Karpas-422 (cell line): ENCODE data around the gene PPP2R2C. TPM values are rescaled to one million over a fixed set of nuclear protein-coding genes. Genes with fewer than 3 reads are reported as not detected.

ENCODE experiments used
- DNase-seq: peaks from one replicate; pipeline ENCODE4 v3.0.0-alpha.2; 2015
- H2AFZ ChIP-seq: fragments of 200-600 bp; sonication (generic); 2 replicates; pipeline ENCODE4 v1.6.1; 2014; ENCODE audit warnings: antibody characterized with exemption, low read length, mixed read lengths
- H3K27ac ChIP-seq: fragments of 200-600 bp; sonication (generic); 2 replicates; pipeline ENCODE4 v1.5.1; 2014; ENCODE audit warnings: mild to moderate bottlenecking, low read length, moderate library complexity
- H3K27me3 ChIP-seq: fragments of 200-600 bp; sonication (generic); 2 replicates; pipeline ENCODE4 v1.6.1; 2014; ENCODE audit warnings: low read length, mixed read lengths
- H3K36me3 ChIP-seq: fragments of 200-600 bp; sonication (generic); 2 replicates; pipeline ENCODE4 v1.6.1; 2014; ENCODE audit warnings: low read length, mixed read lengths; ENCODE audit not compliant: insufficient read depth
- H3K4me1 ChIP-seq: fragments of 200-600 bp; sonication (generic); 2 replicates; pipeline ENCODE4 v1.6.1; 2014; ENCODE audit warnings: mild to moderate bottlenecking, low read length, mixed read lengths
- H3K4me2 ChIP-seq: fragments of 200-600 bp; sonication (generic); 2 replicates; pipeline ENCODE4 v1.6.1; 2014; ENCODE audit warnings: low read length, low read depth, mild to moderate bottlenecking; ENCODE audit not compliant: poor library complexity, severe bottlenecking
- H3K4me3 ChIP-seq: fragments of 200-600 bp; sonication (generic); 2 replicates; pipeline ENCODE4 v1.5.1; 2014; ENCODE audit warnings: mild to moderate bottlenecking, antibody characterized with exemption, low read length, mixed read lengths
- H3K79me2 ChIP-seq: fragments of 200-600 bp; sonication (generic); 2 replicates; pipeline ENCODE4 v1.6.1; 2014; ENCODE audit warnings: mild to moderate bottlenecking, low read length, mixed read lengths
- H3K9ac ChIP-seq: fragments of 200-600 bp; sonication (generic); 2 replicates; pipeline ENCODE4 v1.6.0; 2014; ENCODE audit warnings: low read length
- H3K9me2 ChIP-seq: fragments of 200-600 bp; sonication (generic), shearing (Covaris generic); replicated peaks from 2 replicates; pipeline ENCODE4 v1.6.0; 2014; ENCODE audit warnings: mild to moderate bottlenecking, low read length, moderate library complexity; ENCODE audit not compliant: insufficient read depth
- H3K9me3 ChIP-seq: fragments of 300-700, 200-600 bp; sonication (generic); 2 replicates; pipeline ENCODE4 v1.6.1; 2014; ENCODE audit warnings: low read length, mixed read lengths
- H4K20me1 ChIP-seq: fragments of 200-600 bp; sonication (generic); 2 replicates; pipeline ENCODE4 v1.6.1; 2014; ENCODE audit warnings: mild to moderate bottlenecking, antibody characterized with exemption, low read length, low read depth; ENCODE audit not compliant: insufficient read depth
- total RNA-seq: library from RNA; depleted of rRNA; stranded (reverse); fragments of >200 nt; shearing (Covaris generic); gene quantifications from 2 replicates; pipeline ENCODE4 v1.2.3, GENCODE V29; 2014; ENCODE audit warnings: low replicate concordance

PPP2R2C gene
- total RNA-seq, 1 experiment from 2014 or later: not detected

GRCh38 chr4:6440506-6441201, 31.8 kb downstream of the PPP2R2C start:
- no peak overlapping the region for H3K27ac ChIP-seq
- no peaks in the 10 kb centered on the region for H3K27me3 ChIP-seq
- H3K79me2 ChIP-seq: no peaks in the 10 kb centered on the region
- no peak overlapping the region for H2AFZ ChIP-seq
- H3K4me3 ChIP-seq: no peak overlapping the region
- no peaks in the 10 kb centered on the region for H3K9me2 ChIP-seq
- no peak for DNase-seq
- H3K4me1 ChIP-seq: no peaks in the 10 kb centered on the region
- H3K9ac ChIP-seq: no peak overlapping the region
- H3K9me3 ChIP-seq: no peaks in the 10 kb centered on the region
- no peaks in the 10 kb centered on the region for H3K36me3 ChIP-seq
- no peaks in the 10 kb centered on the region for H4K20me1 ChIP-seq
- H3K4me2 ChIP-seq: no peak overlapping the region

GRCh38 chr4:6439120-6439762, 33.2 kb downstream of the PPP2R2C start:
- Histone ChIP-seq H3K36me3 (no peaks in the 10 kb centered on the region), H3K4me1 (no peaks in the 10 kb centered on the region), H3K4me2 (no peak overlapping the region), H3K27me3 (no peaks in the 10 kb centered on the region), H3K27ac (no peak overlapping the region), H3K79me2 (no peaks in the 10 kb centered on the region), H3K9me2 (no peaks in the 10 kb centered on the region), H3K9ac (no peak overlapping the region), H4K20me1 (no peaks in the 10 kb centered on the region), H3K4me3 (no peak overlapping the region), H3K9me3 (no peaks in the 10 kb centered on the region), H2AFZ (no peak overlapping the region)
- DNase-seq: no peak

GRCh38 chr4:6437826-6438238, 34.6 kb downstream of the PPP2R2C start:
- H3K79me2 ChIP-seq: no peaks in the 10 kb centered on the region
- H3K36me3 ChIP-seq: no peaks in the 10 kb centered on the region
- H3K9me3 ChIP-seq: no peaks in the 10 kb centered on the region
- H3K27ac ChIP-seq: no peak overlapping the region
- no peaks in the 10 kb centered on the region for H3K9me2 ChIP-seq
- no peak overlapping the region for H3K4me2 ChIP-seq
- H3K9ac ChIP-seq: no peak overlapping the region
- H3K4me3 ChIP-seq: no peak overlapping the region
- no peak overlapping the region for H2AFZ ChIP-seq
- DNase-seq: no peak
- no peaks in the 10 kb centered on the region for H3K4me1 ChIP-seq
- no peaks in the 10 kb centered on the region for H3K27me3 ChIP-seq
- no peaks in the 10 kb centered on the region for H4K20me1 ChIP-seq

- no peak for DNase-seq
- H3K4me1 ChIP-seq: no peaks in the 10 kb centered on the region
- H3K9me2 ChIP-seq: no peaks in the 10 kb centered on the region
- H3K36me3 ChIP-seq: no peaks in the 10 kb centered on the region
- H3K4me2 ChIP-seq: no peak overlapping the region
- H3K9ac ChIP-seq: no peak overlapping the region
- no peaks in the 10 kb centered on the region for H3K9me3 ChIP-seq
- H3K79me2 ChIP-seq: no peaks in the 10 kb centered on the region
- H4K20me1 ChIP-seq: no peaks in the 10 kb centered on the region
- H3K27ac ChIP-seq: no peak overlapping the region
- no peaks in the 10 kb centered on the region for H3K27me3 ChIP-seq
- no peak overlapping the region for H2AFZ ChIP-seq
- no peak overlapping the region for H3K4me3 ChIP-seq
Observed at GRCh38 chr4:6435010-6435409, 37.4 kb downstream of the PPP2R2C start.

GRCh38 chr4:6430927-6431326, 41.5 kb downstream of the PPP2R2C start:
- no peak overlapping the region for H2AFZ ChIP-seq
- H3K36me3 ChIP-seq: no peaks in the 10 kb centered on the region
- DNase-seq: no peak
- H3K9ac ChIP-seq: no peak overlapping the region
- H3K27ac ChIP-seq: no peak overlapping the region
- no peak overlapping the region for H3K4me2 ChIP-seq
- H3K27me3 ChIP-seq: no peaks in the 10 kb centered on the region
- no peak overlapping the region for H3K4me3 ChIP-seq
- no peaks in the 10 kb centered on the region for H3K9me2 ChIP-seq
- H3K79me2 ChIP-seq: no peaks in the 10 kb centered on the region
- no peaks in the 10 kb centered on the region for H3K9me3 ChIP-seq
- no peaks in the 10 kb centered on the region for H3K4me1 ChIP-seq
- H4K20me1 ChIP-seq: no peaks in the 10 kb centered on the region

GRCh38 chr4:6427439-6428090, 44.8 kb downstream of the PPP2R2C start:
- H3K9ac ChIP-seq: no peak overlapping the region
- no peaks in the 10 kb centered on the region for H3K9me3 ChIP-seq
- no peaks in the 10 kb centered on the region for H3K4me1 ChIP-seq
- no peaks in the 10 kb centered on the region for H4K20me1 ChIP-seq
- no peak overlapping the region for H2AFZ ChIP-seq
- no peak overlapping the region for H3K4me3 ChIP-seq
- no peaks in the 10 kb centered on the region for H3K27me3 ChIP-seq
- no peak overlapping the region for H3K27ac ChIP-seq
- H3K9me2 ChIP-seq: no peaks in the 10 kb centered on the region
- H3K4me2 ChIP-seq: no peak overlapping the region
- H3K79me2 ChIP-seq: no peaks in the 10 kb centered on the region
- no peak for DNase-seq
- H3K36me3 ChIP-seq: no peaks in the 10 kb centered on the region

GRCh38 chr4:6426571-6427438, 45.6 kb downstream of the PPP2R2C start:
- no peak overlapping the region for H2AFZ ChIP-seq
- H3K9me2 ChIP-seq: no peaks in the 10 kb centered on the region
- H4K20me1 ChIP-seq: no peaks in the 10 kb centered on the region
- H3K27ac ChIP-seq: no peak overlapping the region
- no peaks in the 10 kb centered on the region for H3K4me1 ChIP-seq
- no peak overlapping the region for H3K9ac ChIP-seq
- H3K79me2 ChIP-seq: no peaks in the 10 kb centered on the region
- no peak for DNase-seq
- H3K36me3 ChIP-seq: no peaks in the 10 kb centered on the region
- no peaks in the 10 kb centered on the region for H3K27me3 ChIP-seq
- no peak overlapping the region for H3K4me2 ChIP-seq
- no peak overlapping the region for H3K4me3 ChIP-seq
- no peaks in the 10 kb centered on the region for H3K9me3 ChIP-seq

GRCh38 chr4:6425911-6426310, 46.5 kb downstream of the PPP2R2C start:
- no peak for DNase-seq
- Histone ChIP-seq H2AFZ (no peak overlapping the region), H4K20me1 (no peaks in the 10 kb centered on the region), H3K4me1 (no peaks in the 10 kb centered on the region), H3K9me3 (no peaks in the 10 kb centered on the region), H3K4me3 (no peak overlapping the region), H3K9me2 (no peaks in the 10 kb centered on the region), H3K27ac (no peak overlapping the region), H3K36me3 (no peaks in the 10 kb centered on the region), H3K27me3 (no peaks in the 10 kb centered on the region), H3K9ac (no peak overlapping the region), H3K79me2 (no peaks in the 10 kb centered on the region), H3K4me2 (no peak overlapping the region)
